ENCODE results near the gene PCAT6.

Gene PCAT6

DNA sequence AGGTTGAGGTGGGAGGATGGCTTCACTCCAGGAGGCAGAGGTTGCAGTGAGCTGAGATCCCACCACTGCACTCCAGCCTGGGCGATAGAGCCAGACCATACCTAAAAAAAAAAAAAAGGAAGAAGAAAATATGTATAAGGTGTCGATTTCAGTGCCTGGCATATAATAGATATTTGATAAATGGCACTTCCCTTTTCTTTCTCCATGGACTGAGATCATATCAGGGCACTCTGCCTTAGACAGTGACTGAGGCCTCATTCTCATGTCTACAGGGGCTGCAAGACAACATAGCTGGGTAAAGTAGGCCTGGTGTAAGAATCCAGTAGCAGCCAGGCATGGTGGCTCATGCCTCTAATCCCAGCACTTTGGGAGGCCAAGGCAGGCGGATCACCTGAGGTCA is 21.2 kb downstream of the PCAT6 start:
- TF ChIP-seq SPI1 (IDR thresholded peaks at IDR 0.05; ENCODE audit: borderline replicate concordance, low read depth): peak; percentile 94
- no peak for TF ChIP-seq POLR2AphosphoS5 (IDR thresholded peaks at IDR 0.05; ENCODE audit: low read depth)
- Histone ChIP-seq H3K27me3 (ENCODE audit: insufficient read depth, poor library complexity, severe bottlenecking) (no peaks in the 10 kb centered on the region), H3K4me3 (replicated peaks; ENCODE audit: insufficient read depth, low read length) (no peak overlapping the region), H3K27ac (replicated peaks) (no peak overlapping the region)
- DNase-seq (ENCODE audit: low read depth in 1 of 2, low spot score in 1 of 2): peak in 1 of 2 experiments; percentile 21

GRCh38 chr1:202834771-202835547 is 24.2 kb downstream of the PCAT6 start:
- Histone ChIP-seq H3K4me3 (replicated peaks; ENCODE audit: insufficient read depth, low read length) (no peak overlapping the region), H3K27me3 (ENCODE audit: insufficient read depth, poor library complexity, severe bottlenecking) (no peaks in the 10 kb centered on the region), H3K27ac (replicated peaks) (no peak overlapping the region)
- DNase-seq (ENCODE audit: low read depth in 1 of 2, low spot score in 1 of 2): no peak
- TF ChIP-seq SPI1 (IDR thresholded peaks at IDR 0.05; ENCODE audit: borderline replicate concordance, low read depth) (no peak), REST (IDR thresholded peaks at IDR 0.05; ENCODE audit: insufficient replicate concordance, low read depth) (no peak), GABPA (IDR thresholded peaks at IDR 0.05; ENCODE audit: low read depth) (no peak), POLR2AphosphoS5 (IDR thresholded peaks at IDR 0.05; ENCODE audit: low read depth) (no peak)
- TF ChIP-seq, protein P1, sequence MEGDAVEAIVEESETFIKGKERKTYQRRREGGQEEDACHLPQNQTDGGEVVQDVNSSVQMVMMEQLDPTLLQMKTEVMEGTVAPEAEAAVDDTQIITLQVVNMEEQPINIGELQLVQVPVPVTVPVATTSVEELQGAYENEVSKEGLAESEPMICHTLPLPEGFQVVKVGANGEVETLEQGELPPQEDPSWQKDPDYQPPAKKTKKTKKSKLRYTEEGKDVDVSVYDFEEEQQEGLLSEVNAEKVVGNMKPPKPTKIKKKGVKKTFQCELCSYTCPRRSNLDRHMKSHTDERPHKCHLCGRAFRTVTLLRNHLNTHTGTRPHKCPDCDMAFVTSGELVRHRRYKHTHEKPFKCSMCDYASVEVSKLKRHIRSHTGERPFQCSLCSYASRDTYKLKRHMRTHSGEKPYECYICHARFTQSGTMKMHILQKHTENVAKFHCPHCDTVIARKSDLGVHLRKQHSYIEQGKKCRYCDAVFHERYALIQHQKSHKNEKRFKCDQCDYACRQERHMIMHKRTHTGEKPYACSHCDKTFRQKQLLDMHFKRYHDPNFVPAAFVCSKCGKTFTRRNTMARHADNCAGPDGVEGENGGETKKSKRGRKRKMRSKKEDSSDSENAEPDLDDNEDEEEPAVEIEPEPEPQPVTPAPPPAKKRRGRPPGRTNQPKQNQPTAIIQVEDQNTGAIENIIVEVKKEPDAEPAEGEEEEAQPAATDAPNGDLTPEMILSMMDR (IDR thresholded peaks at IDR 0.05; ENCODE audit: insufficient read depth, low read length): no peak

DNA sequence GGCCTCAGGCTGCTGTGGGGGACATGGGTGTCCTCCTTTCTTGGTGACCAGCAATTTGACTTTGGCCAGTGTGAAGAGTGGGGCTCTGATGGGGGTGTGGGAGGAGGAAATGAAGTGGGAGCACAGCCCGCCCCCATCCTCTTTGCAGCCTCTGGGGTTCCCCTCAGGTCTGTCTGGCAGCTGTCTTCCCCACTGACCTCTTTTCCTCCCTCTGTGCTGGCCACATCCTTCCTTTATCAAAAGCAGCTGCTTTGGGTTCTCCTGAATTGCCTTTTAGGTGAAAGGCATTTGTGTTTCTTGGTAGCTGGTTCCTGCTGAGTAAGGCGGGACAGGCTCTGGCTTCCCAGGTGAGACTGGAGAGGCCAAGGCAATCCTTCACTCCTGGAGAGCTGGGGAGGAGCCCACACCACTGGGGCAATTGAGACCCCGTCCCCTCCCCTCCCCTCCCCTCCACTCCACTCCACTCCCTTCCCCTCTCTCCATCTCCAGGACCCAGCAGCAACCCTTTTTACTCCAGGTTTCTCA is 24.9 kb downstream of the PCAT6 start:
- Histone ChIP-seq H3K27ac (replicated peaks) (no peak overlapping the region), H3K4me3 (replicated peaks; ENCODE audit: insufficient read depth, low read length) (no peak overlapping the region), H3K27me3 (ENCODE audit: insufficient read depth, poor library complexity, severe bottlenecking) (no peaks in the 10 kb centered on the region)
- peak in 1 of 2 experiments; percentile 37 for DNase-seq (ENCODE audit: low read depth in 1 of 2, low spot score in 1 of 2)
- 0 out of 2 replicates have a peak, but pooled peaks have one; percentile 40 for TF ChIP-seq POLR2AphosphoS5 (IDR thresholded peaks at IDR 0.05; ENCODE audit: low read depth)
- TF ChIP-seq SPI1 (IDR thresholded peaks at IDR 0.05; ENCODE audit: borderline replicate concordance, low read depth): peak; percentile 32; the same call in 1 of the 2 replicates
- TF ChIP-seq, protein P1 (IDR thresholded peaks at IDR 0.05; ENCODE audit: insufficient read depth, low read length): no peak

DNA sequence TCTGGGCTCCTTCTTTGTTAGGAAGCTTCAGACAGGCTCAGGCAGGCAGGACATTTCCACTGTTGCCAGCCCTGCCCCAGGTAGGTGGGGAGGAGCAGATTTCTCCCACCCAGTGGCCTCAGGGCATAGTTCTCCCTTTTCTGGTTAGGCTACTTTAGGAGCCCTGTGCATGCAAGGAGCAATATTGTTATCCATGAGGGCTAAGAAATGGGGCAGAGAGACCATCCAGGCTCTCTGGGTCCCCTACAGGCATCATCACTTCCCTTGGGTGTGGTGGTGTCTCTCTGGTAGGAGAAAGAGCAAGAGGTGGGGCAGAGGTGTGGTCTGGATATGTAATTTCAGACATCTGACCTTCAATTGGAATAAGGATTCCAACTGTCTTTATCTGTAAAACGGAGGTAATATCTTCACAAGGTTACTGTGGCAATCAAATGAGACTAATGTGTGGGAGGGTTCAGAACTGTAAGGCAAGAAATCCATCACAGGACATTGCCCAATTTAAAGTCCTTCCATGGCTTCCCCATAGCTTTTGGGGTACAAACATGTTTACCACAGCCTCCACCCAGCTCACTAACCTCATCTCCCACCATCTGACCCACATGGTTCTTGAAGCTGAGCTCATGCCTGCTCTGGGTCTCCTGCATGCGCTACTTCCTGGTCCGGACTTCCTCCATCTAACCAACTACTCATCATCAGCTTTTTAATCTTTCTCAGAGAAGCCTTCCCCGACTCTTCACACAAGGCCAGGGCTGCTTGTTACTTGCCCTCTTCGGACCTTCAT is 26.1 kb downstream of the PCAT6 start:
- no peak overlapping the region for H3K4me3 ChIP-seq (replicated peaks; ENCODE audit: insufficient read depth, low read length)
- H3K27ac ChIP-seq (replicated peaks): peak overlapping the region; percentile 5

More for the DNA sequence above, 26.1 kb downstream of the PCAT6 start:
- TF ChIP-seq SPI1 (IDR thresholded peaks at IDR 0.05; ENCODE audit: borderline replicate concordance, low read depth): 0 out of 2 replicates have a peak, but pooled peaks have one; percentile 41
- TF ChIP-seq GABPA (IDR thresholded peaks at IDR 0.05; ENCODE audit: low read depth): no peak
- TF ChIP-seq, protein P1 (IDR thresholded peaks at IDR 0.05; ENCODE audit: insufficient read depth, low read length): no peak
- 0 out of 2 replicates have a peak, but pooled peaks have one; percentile 26 for TF ChIP-seq POLR2AphosphoS5 (IDR thresholded peaks at IDR 0.05; ENCODE audit: low read depth)
- no peak for TF ChIP-seq REST (IDR thresholded peaks at IDR 0.05; ENCODE audit: insufficient replicate concordance, low read depth)
- no peaks in the 10 kb centered on the region for H3K27me3 ChIP-seq (ENCODE audit: insufficient read depth, poor library complexity, severe bottlenecking)
- peak; percentile 69 to 73 for DNase-seq (ENCODE audit: low read depth in 1 of 2, low spot score in 1 of 2)

All from HL-60 (cell line).